Panc1 (cell line): ENCODE results near the gene SLC9A8.

Source experiments
- POLR2AphosphoS5 ChIP-seq: IDR thresholded peaks from 2 replicates; pipeline ENCODE4 v1.6.1; 2012; ENCODE audit warnings: mild to moderate bottlenecking, low read depth, low read length, moderate library complexity
- SIN3A ChIP-seq: IDR thresholded peaks from 2 replicates; pipeline ENCODE4 v1.6.1; 2012; ENCODE audit warnings: low read depth, mild to moderate bottlenecking, low read length, moderate library complexity, borderline replicate concordance; ENCODE audit not compliant: insufficient read depth
- TF ChIP-seq, protein P1 (sequence below): fragments of 450-650 bp; IDR thresholded peaks from 2 replicates; pipeline ENCODE4 v1.5.1; 2017; ENCODE audit warnings: mild to moderate bottlenecking

GRCh38 chr20:49929142-49929494, 116.5 kb downstream of the SLC9A8 start:
- TF ChIP-seq, protein P1, sequence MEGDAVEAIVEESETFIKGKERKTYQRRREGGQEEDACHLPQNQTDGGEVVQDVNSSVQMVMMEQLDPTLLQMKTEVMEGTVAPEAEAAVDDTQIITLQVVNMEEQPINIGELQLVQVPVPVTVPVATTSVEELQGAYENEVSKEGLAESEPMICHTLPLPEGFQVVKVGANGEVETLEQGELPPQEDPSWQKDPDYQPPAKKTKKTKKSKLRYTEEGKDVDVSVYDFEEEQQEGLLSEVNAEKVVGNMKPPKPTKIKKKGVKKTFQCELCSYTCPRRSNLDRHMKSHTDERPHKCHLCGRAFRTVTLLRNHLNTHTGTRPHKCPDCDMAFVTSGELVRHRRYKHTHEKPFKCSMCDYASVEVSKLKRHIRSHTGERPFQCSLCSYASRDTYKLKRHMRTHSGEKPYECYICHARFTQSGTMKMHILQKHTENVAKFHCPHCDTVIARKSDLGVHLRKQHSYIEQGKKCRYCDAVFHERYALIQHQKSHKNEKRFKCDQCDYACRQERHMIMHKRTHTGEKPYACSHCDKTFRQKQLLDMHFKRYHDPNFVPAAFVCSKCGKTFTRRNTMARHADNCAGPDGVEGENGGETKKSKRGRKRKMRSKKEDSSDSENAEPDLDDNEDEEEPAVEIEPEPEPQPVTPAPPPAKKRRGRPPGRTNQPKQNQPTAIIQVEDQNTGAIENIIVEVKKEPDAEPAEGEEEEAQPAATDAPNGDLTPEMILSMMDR: no peak
- TF ChIP-seq POLR2AphosphoS5 (no peak), SIN3A (no peak)
